ENCODE results near the gene ANO2. TPM values are rescaled to one million over a fixed set of nuclear protein-coding genes. Genes with fewer than 3 reads are reported as not detected.

The ANO2 gene
- total and polyA plus RNA-seq, 2 experiments from 2014 or later = 2.3 to 4.6 TPM

DNA sequence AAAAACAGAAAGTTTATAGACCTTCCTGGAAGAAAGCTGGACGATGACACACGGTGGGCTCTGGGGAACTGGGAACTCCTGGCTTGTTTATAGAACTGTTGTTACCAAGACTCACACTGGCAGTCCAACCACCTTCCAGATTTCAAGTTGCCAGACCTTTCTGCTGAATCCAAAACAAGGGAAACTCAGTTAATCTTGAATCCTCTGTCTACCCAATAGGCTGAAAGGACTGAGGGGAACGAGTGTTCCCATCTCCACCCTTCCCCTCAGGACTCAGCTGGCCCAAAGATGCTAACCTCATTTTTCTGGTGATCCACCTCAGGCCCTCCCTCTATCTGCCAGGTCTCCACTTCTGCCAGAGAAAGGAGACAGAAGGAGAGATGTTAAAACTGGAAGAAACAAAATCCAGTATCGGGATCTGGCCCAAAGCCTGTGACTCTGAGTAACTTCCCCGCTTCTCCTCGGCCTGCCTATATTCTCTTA lies 231.4 kb downstream of the ANO2 start:
- H3K27ac ChIP-seq (ENCODE audit: low read depth) = no peak overlapping the region
- no peaks in the 10 kb centered on the region for H3K79me2 ChIP-seq (replicated peaks; ENCODE audit: insufficient read depth)
- H3K36me3 ChIP-seq (ENCODE audit: insufficient read depth) = no peaks in the 10 kb centered on the region
- Mint-ChIP-seq H3K9me3 (peaks cover 2% of the 10 kb centered on the region; the same call in 2 of the 3 replicates), H3K27me3 (ENCODE audit: insufficient read depth, low read depth, poor library complexity) (no peaks in the 10 kb centered on the region), H3K4me3 (no peak overlapping the region), H3K4me1 (peaks cover 3% of the 10 kb centered on the region; the same call in 2 of the 3 replicates), H3K27ac (no peak overlapping the region), H3K36me3 (ENCODE audit: low read depth) (no peaks in the 10 kb centered on the region)
- DNase-seq (ENCODE audit: low spot score) (no peak), ATAC-seq (no peak)
- no peaks in the 10 kb centered on the region for H3F3A ChIP-seq (replicated peaks; ENCODE audit: low read depth)
- H3K27me3 ChIP-seq (ENCODE audit: insufficient read depth) = no peaks in the 10 kb centered on the region
- H3K4me1 ChIP-seq (ENCODE audit: insufficient read depth) = no peaks in the 10 kb centered on the region
- no peaks in the 10 kb centered on the region for H3K9me2 ChIP-seq (ENCODE audit: insufficient read depth)
- H3K4me3 ChIP-seq = no peak overlapping the region
- H3K4me2 ChIP-seq = no peak overlapping the region
- no peak for TF ChIP-seq NANOG (IDR thresholded peaks at IDR 0.05; ENCODE audit: borderline replicate concordance)
- no peak for TF ChIP-seq CREB1 (CRISPR knock-in tag; IDR thresholded peaks at IDR 0.05; ENCODE audit: low read depth)
- TF ChIP-seq, protein P1, sequence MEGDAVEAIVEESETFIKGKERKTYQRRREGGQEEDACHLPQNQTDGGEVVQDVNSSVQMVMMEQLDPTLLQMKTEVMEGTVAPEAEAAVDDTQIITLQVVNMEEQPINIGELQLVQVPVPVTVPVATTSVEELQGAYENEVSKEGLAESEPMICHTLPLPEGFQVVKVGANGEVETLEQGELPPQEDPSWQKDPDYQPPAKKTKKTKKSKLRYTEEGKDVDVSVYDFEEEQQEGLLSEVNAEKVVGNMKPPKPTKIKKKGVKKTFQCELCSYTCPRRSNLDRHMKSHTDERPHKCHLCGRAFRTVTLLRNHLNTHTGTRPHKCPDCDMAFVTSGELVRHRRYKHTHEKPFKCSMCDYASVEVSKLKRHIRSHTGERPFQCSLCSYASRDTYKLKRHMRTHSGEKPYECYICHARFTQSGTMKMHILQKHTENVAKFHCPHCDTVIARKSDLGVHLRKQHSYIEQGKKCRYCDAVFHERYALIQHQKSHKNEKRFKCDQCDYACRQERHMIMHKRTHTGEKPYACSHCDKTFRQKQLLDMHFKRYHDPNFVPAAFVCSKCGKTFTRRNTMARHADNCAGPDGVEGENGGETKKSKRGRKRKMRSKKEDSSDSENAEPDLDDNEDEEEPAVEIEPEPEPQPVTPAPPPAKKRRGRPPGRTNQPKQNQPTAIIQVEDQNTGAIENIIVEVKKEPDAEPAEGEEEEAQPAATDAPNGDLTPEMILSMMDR (conservative IDR thresholded peaks at IDR 0.05; ENCODE audit: low read depth in 2 of 2) = no peak
- TF ChIP-seq, protein P2, sequence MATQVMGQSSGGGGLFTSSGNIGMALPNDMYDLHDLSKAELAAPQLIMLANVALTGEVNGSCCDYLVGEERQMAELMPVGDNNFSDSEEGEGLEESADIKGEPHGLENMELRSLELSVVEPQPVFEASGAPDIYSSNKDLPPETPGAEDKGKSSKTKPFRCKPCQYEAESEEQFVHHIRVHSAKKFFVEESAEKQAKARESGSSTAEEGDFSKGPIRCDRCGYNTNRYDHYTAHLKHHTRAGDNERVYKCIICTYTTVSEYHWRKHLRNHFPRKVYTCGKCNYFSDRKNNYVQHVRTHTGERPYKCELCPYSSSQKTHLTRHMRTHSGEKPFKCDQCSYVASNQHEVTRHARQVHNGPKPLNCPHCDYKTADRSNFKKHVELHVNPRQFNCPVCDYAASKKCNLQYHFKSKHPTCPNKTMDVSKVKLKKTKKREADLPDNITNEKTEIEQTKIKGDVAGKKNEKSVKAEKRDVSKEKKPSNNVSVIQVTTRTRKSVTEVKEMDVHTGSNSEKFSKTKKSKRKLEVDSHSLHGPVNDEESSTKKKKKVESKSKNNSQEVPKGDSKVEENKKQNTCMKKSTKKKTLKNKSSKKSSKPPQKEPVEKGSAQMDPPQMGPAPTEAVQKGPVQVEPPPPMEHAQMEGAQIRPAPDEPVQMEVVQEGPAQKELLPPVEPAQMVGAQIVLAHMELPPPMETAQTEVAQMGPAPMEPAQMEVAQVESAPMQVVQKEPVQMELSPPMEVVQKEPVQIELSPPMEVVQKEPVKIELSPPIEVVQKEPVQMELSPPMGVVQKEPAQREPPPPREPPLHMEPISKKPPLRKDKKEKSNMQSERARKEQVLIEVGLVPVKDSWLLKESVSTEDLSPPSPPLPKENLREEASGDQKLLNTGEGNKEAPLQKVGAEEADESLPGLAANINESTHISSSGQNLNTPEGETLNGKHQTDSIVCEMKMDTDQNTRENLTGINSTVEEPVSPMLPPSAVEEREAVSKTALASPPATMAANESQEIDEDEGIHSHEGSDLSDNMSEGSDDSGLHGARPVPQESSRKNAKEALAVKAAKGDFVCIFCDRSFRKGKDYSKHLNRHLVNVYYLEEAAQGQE (IDR thresholded peaks at IDR 0.05; ENCODE audit: unreplicated experiment) = no peak
- no peak for TF ChIP-seq ZNF331 (CRISPR knock-in tag; IDR thresholded peaks at IDR 0.05; ENCODE audit: low read depth)
- TF ChIP-seq STAT1 (IDR thresholded peaks at IDR 0.05; ENCODE audit: unreplicated experiment) = no peak
- TF ChIP-seq POLR2AphosphoS5 (IDR thresholded peaks at IDR 0.05; ENCODE audit: low read depth) = no peak
- TF ChIP-seq EZH2phosphoT487 (IDR thresholded peaks at IDR 0.05; ENCODE audit: unreplicated experiment) = no peak
- H4K20me1 ChIP-seq (replicated peaks; ENCODE audit: insufficient read depth) = no peaks in the 10 kb centered on the region
- H2AFZ ChIP-seq = no peak overlapping the region

DNA sequence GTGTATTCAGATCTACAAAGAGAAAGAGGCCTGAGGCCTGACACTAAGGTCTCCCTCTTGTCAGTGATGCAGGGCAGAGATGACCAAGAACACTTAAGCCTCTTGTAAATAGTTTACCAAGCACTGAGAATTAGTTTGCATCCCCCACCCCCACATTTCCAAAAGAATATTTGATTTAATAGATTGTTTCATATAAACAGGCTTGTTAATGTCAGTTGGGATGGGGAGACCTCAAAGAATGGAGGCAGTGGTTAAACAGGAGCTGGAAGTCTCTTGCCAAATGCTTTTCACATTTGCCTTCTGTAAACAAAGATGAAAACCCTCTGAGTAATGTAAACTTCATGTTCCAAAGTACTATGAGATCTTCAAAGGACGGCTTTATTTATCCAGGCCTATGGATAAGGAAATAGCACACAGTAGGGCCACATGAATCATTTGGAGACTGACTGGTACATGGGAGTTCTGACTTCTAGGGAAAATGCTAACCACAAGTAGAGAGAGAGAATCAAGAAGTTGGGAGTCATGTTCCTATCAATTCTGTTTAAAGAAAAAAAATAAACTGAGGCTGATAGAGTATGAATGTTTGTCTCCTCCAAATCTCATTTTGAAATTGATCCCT lies 234.7 kb downstream of the ANO2 start:
- Mint-ChIP-seq H3K4me3 (no peak overlapping the region), H3K36me3 (ENCODE audit: low read depth) (no peaks in the 10 kb centered on the region), H3K27ac (no peak overlapping the region), H3K27me3 (ENCODE audit: insufficient read depth, low read depth, poor library complexity) (no peaks in the 10 kb centered on the region), H3K9me3 (peaks cover 2% of the 10 kb centered on the region; the same call in 2 of the 3 replicates), H3K4me1 (peaks cover 9% of the 10 kb centered on the region)
- no peak overlapping the region for H2AFZ ChIP-seq
- no peaks in the 10 kb centered on the region for H3K27me3 ChIP-seq (ENCODE audit: insufficient read depth)
- H3K79me2 ChIP-seq (replicated peaks; ENCODE audit: insufficient read depth) = no peaks in the 10 kb centered on the region
- DNase-seq (ENCODE audit: low spot score) = no peak
- no peak overlapping the region for H3K4me3 ChIP-seq
- no peaks in the 10 kb centered on the region for H3K4me1 ChIP-seq (ENCODE audit: insufficient read depth)
- no peak overlapping the region for H3K4me2 ChIP-seq
- H3K36me3 ChIP-seq (ENCODE audit: insufficient read depth) = no peaks in the 10 kb centered on the region
- H3F3A ChIP-seq (replicated peaks; ENCODE audit: low read depth) = no peaks in the 10 kb centered on the region
- H3K27ac ChIP-seq (ENCODE audit: low read depth) = no peak overlapping the region
- H3K9me2 ChIP-seq (ENCODE audit: insufficient read depth) = 0 out of 2 replicates have a peak, but pooled peaks cover 3% of the 10 kb centered on the region
- ATAC-seq = no peak
- no peaks in the 10 kb centered on the region for H4K20me1 ChIP-seq (replicated peaks; ENCODE audit: insufficient read depth)
- TF ChIP-seq CREB1 (CRISPR knock-in tag; IDR thresholded peaks at IDR 0.05; ENCODE audit: low read depth) (no peak), ZNF114 (CRISPR knock-in tag; IDR thresholded peaks at IDR 0.05) (no peak), JUNB (IDR thresholded peaks at IDR 0.05; ENCODE audit: unreplicated experiment) (no peak), POLR2AphosphoS5 (IDR thresholded peaks at IDR 0.05; ENCODE audit: low read depth) (no peak)
- TF ChIP-seq, protein P1 (conservative IDR thresholded peaks at IDR 0.05; ENCODE audit: low read depth in 2 of 2) = no peak
- TF ChIP-seq, protein P2 (IDR thresholded peaks at IDR 0.05; ENCODE audit: unreplicated experiment) = no peak

Data from GM23338 (cell line).